B cell (primary cell): ENCODE results near the gene HSPB9. TPM values are rescaled to one million over a fixed set of nuclear protein-coding genes. Genes with fewer than 3 reads are reported as not detected.

Experiments
- ATAC-seq: fragments of 200-7000 bp; cut with Tn5 transposase; one replicate; pipeline ENCODE4 v1.10.0; 2021; ENCODE audit warnings: low read depth, mild to moderate bottlenecking, moderate number of reproducible peaks, moderate library complexity
- CTCF ChIA-PET: fragments of 350-600 bp; sonication (Branson Sonifier 250); formaldehyde crosslinking; loops from one replicate; lab custom pipeline; 2021; ENCODE audit warnings: antibody characterized with exemption, inconsistent platforms; lab: Charles Lee
- POLR2A ChIA-PET: fragments of 350-600 bp; sonication (Branson Sonifier 250); formaldehyde crosslinking; loops from one replicate; lab custom pipeline; 2021; ENCODE audit warnings: antibody characterized with exemption; lab: Charles Lee
- DNase-seq: peaks from one replicate; pipeline ENCODE4 v3.0.0; 2013
- H2AFZ ChIP-seq: 2 replicates; pipeline ENCODE4 v1.6.1; 2012; ENCODE audit warnings: mild to moderate bottlenecking, low read depth, low read length; ENCODE audit not compliant: insufficient read depth, poor library complexity, severe bottlenecking
- H3K27ac ChIP-seq, 2 donors: 1 replicate in 1 of 2; 2 replicates in 1 of 2; pipeline ENCODE4 v1.5.1; 2012 to 2013; ENCODE audit warnings: low read length in 2 of 2, mild to moderate bottlenecking in 2 of 2, moderate library complexity in 1 of 2
- H3K27me3 ChIP-seq, 4 experiments: fragments of 200-600 bp in 1 of 4; sonication (generic) in 1 of 4; replicated peaks in 1 of 4; 1 replicate in 2 of 4; 2 replicates in 2 of 4; pipeline versions ENCODE4 v1.6.1 to v1.7.0; 2013 to 2016; ENCODE audit warnings: low read length in 3 of 4, mild to moderate bottlenecking in 2 of 4, mixed read lengths in 1 of 4, moderate library complexity in 1 of 4; ENCODE audit not compliant: insufficient read depth in 4 of 4, control insufficient read depth in 3 of 4; ENCODE audit errors: control extremely low read depth in 1 of 4
- H3K36me3 ChIP-seq, 2 experiments: replicated peaks in 1 of 2; 1 replicate in 1 of 2; 2 replicates in 1 of 2; pipeline versions ENCODE4 v1.6.1 to v1.7.1; 2013; ENCODE audit warnings: low read length in 1 of 2; ENCODE audit not compliant: insufficient read depth in 2 of 2, control insufficient read depth in 1 of 2; ENCODE audit errors: control extremely low read depth in 1 of 2, extremely low read depth in 1 of 2
- H3K4me1 ChIP-seq, 2 donors: fragments of 200-600 bp in 1 of 2; sonication (generic) in 1 of 2; 1 replicate in 1 of 2; 2 replicates in 1 of 2; pipeline versions ENCODE4 v1.5.1 to v1.6.1; 2013 to 2017; ENCODE audit warnings: low read length in 2 of 2; ENCODE audit not compliant: control insufficient read depth in 2 of 2, insufficient read depth in 2 of 2
- H3K4me2 ChIP-seq: replicated peaks from 2 replicates; pipeline ENCODE3; 2012; ENCODE audit warnings: mild to moderate bottlenecking, low read depth, low read length; ENCODE audit not compliant: poor library complexity, severe bottlenecking
- H3K4me3 ChIP-seq, 5 experiments: fragments of 200-600 bp in 1 of 5; sonication (generic) in 1 of 5; 1 replicate in 3 of 5; 2 replicates in 2 of 5; pipeline versions ENCODE4 v1.5.1 to v1.7.0; 2011 to 2016; ENCODE audit warnings: low read length in 4 of 5, mild to moderate bottlenecking in 4 of 5, low read depth in 2 of 5, control low read depth in 1 of 5, moderate library complexity in 1 of 5; ENCODE audit not compliant: insufficient read depth in 1 of 5; ENCODE audit errors: control extremely low read depth in 1 of 5, extremely low read depth in 1 of 5
- H3K79me2 ChIP-seq: fragments of 200-600 bp; sonication (generic); one replicate; pipeline ENCODE4 v1.6.0; 2016; ENCODE audit warnings: low read length; ENCODE audit not compliant: control insufficient read depth, insufficient read depth
- H3K9ac ChIP-seq: fragments of 200-600 bp; sonication (generic); 2 replicates; pipeline ENCODE4 v1.6.1; 2017; ENCODE audit warnings: mild to moderate bottlenecking, low read length, moderate library complexity
- H3K9me3 ChIP-seq, 3 donors: one replicate each; pipeline versions ENCODE4 v1.6.1 to v1.7.1; 2013; ENCODE audit warnings: low read length in 2 of 3; ENCODE audit not compliant: control insufficient read depth in 2 of 3, insufficient read depth in 1 of 3; ENCODE audit errors: control extremely low read depth in 1 of 3
- H4K20me1 ChIP-seq: 2 replicates; pipeline ENCODE4 v1.6.0; 2012; ENCODE audit warnings: mild to moderate bottlenecking, low read length; ENCODE audit not compliant: insufficient read depth, control insufficient read depth, poor library complexity, severe bottlenecking
- H3K27ac Mint-ChIP-seq: one replicate; pipeline ENCODE4 v1.8.0; 2021; ENCODE audit warnings: mixed read lengths
- H3K27me3 Mint-ChIP-seq: one replicate; pipeline ENCODE4 v1.8.0; 2021; ENCODE audit warnings: mixed read lengths
- H3K4me1 Mint-ChIP-seq: one replicate; pipeline ENCODE4 v1.8.0; 2021; ENCODE audit warnings: mixed read lengths
- H3K4me3 Mint-ChIP-seq: one replicate; pipeline ENCODE4 v1.8.0; 2021; ENCODE audit warnings: mixed read lengths
- H3K9me3 Mint-ChIP-seq: one replicate; pipeline ENCODE4 v1.8.0; 2022; ENCODE audit warnings: mixed read lengths; ENCODE audit not compliant: insufficient read depth
- CTCF ChIP-seq: fragments of 200-600 bp; IDR thresholded peaks from one replicate; pipeline ENCODE4 v1.8.0; 2022; ENCODE audit warnings: antibody characterized with exemption, mild to moderate bottlenecking
- EZH2 ChIP-seq: IDR thresholded peaks from 2 replicates; pipeline ENCODE4 v1.6.1; 2012; ENCODE audit warnings: borderline replicate concordance, low read depth, mild to moderate bottlenecking, moderate library complexity, low read length; ENCODE audit not compliant: insufficient read depth, poor library complexity, severe bottlenecking
- WGBS: methylation state at CpG from one replicate; pipeline ENCODE4 v1.1.5; 2013; ENCODE audit warnings: missing lambda C conversion rate; ENCODE audit not compliant: insufficient coverage; 5-methylcytosine and 5-hydroxymethylcytosine counted together
- intact Hi-C: fragments of 100-400 bp; cut with micrococcal nuclease; formaldehyde crosslinking; loops from one replicate; pipeline ENCODE4 v1.10.0; 2022
- polyA plus RNA-seq: library from polyadenylated mRNA; depleted of rRNA; stranded (reverse); fragments of >200 nt; gene quantifications from 2 replicates; pipeline ENCODE4 v1.2.3, GENCODE V29; 2012
- total RNA-seq, 2 donors: library from RNA; stranded (reverse); fragments of 120-200 nt in 1 of 2; gene quantifications; 1 replicate in 1 of 2; 2 replicates in 1 of 2; pipeline versions ENCODE4 v1.2.3 to v1.2.4, GENCODE V29; 2013 to 2022

HSPB9 gene
- total and polyA plus RNA-seq, 2 donors (not counting 1 experiment from before 2014, with no cell fraction given): 0.09 TPM; not detected in 1

GRCh38 chr17:42111871-42112551, 10.6 kb upstream of the HSPB9 start:
- peaks cover 61% of the 10 kb centered on the region for H3K4me1 Mint-ChIP-seq
- WGBS: 19% methylated on average over 11 of the region's 12 CpGs
- peak overlapping the region; percentile 92 for H3K4me2 ChIP-seq
- peak overlapping the region; percentile 26 to 77 (median 53) for H3K4me3 ChIP-seq
- ATAC-seq: no peak
- H3K79me2 ChIP-seq: peaks cover 14% of the 10 kb centered on the region
- peak overlapping the region; percentile 85 to 88 for H3K27ac ChIP-seq
- H3K9me3 ChIP-seq: peaks cover 0 to 4% (median 0%) of the 10 kb centered on the region in 3 donors
- peak overlapping the region; percentile 81 for H3K9ac ChIP-seq
- TF ChIP-seq CTCF: no peak
- no peak for TF ChIP-seq EZH2
- H4K20me1 ChIP-seq: no peaks in the 10 kb centered on the region
- H3K27ac Mint-ChIP-seq: peak overlapping the region; percentile 84
- no peaks in the 10 kb centered on the region for H3K27me3 ChIP-seq
- CTCF ChIA-PET: interaction anchor here (0.8 to 6.9 kb wide), 12 partner anchors 11 to 436 kb away, joined by 3 to 115 read pairs (median 4); partner anchors contain the start of genes CNP, KCNH4 and NKIRAS2
- peak overlapping the region; percentile 73 for H2AFZ ChIP-seq
- peaks cover 43 to 60% of the 10 kb centered on the region in 2 donors for H3K4me1 ChIP-seq
- no peaks in the 10 kb centered on the region for H3K27me3 Mint-ChIP-seq
- POLR2A ChIA-PET: interaction anchor here (0.6 to 1.9 kb wide), 8 partner anchors 9 to 252 kb away, joined by 3 to 25 read pairs (median 5); partner anchors contain the start of genes CNP, DNAJC7 and KAT2A
- H3K36me3 ChIP-seq: peaks cover 0 to 28% of the 10 kb centered on the region in 2 experiments
- no peaks in the 10 kb centered on the region for H3K9me3 Mint-ChIP-seq
- intact Hi-C loops: loop anchor here (1.0 to 10.0 kb wide), 5 partner anchors 43 to 273 kb away; partner anchors contain the start of genes KCNH4, ODAD4 and STAT3
- peak overlapping the region; percentile 88 for H3K4me3 Mint-ChIP-seq
- DNase-seq: no peak
